Inflammatory macrophage treated with lipopolysaccharide for 1 hour (primary cell): ENCODE measurements around the gene CBL.

Source experiments
- DNase-seq, 2 donors: peaks; one replicate each; pipeline ENCODE4 v3.0.0-alpha.2; 2020 to 2022

Gene CBL

DNA sequence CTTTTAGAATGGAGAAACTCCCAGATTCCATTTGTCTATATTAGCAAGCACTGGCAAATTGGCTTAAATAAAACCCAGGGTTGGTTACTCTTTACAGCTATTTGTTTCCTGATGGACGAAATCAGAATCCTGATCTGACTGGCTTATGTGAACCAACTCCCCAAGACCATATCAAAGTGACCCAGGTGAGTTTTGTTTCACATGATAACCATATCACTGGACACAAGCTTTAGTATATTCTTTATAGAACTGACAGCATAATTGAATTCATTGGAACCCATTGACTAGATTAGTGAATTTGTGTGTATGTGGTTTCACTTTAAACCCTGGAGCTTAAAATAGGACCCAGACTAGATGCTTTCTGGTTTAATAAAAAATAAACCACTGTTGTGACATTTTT is 71.5 kb downstream of the CBL start:
- no peak for DNase-seq

DNA sequence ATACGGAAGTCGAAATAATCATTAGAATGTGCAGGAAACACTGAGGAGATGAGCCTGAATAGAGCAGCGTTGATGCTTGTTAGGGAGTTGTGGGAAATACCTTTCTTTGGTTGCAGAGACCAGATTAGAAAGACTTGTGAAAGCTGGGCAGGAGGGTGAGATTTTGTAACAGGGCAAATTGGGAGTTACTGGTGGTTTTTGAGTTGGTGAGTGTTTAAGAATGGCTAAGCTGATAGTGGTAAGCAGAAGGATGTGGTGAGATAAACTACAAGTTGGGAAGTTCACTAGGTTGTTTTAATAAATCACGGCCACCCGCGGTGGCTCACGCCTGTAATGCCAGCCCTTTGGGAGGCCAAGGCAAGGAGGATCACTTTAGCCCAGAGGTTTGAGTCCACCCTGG is 76.4 kb downstream of the CBL start:
- DNase-seq = no peak

DNA sequence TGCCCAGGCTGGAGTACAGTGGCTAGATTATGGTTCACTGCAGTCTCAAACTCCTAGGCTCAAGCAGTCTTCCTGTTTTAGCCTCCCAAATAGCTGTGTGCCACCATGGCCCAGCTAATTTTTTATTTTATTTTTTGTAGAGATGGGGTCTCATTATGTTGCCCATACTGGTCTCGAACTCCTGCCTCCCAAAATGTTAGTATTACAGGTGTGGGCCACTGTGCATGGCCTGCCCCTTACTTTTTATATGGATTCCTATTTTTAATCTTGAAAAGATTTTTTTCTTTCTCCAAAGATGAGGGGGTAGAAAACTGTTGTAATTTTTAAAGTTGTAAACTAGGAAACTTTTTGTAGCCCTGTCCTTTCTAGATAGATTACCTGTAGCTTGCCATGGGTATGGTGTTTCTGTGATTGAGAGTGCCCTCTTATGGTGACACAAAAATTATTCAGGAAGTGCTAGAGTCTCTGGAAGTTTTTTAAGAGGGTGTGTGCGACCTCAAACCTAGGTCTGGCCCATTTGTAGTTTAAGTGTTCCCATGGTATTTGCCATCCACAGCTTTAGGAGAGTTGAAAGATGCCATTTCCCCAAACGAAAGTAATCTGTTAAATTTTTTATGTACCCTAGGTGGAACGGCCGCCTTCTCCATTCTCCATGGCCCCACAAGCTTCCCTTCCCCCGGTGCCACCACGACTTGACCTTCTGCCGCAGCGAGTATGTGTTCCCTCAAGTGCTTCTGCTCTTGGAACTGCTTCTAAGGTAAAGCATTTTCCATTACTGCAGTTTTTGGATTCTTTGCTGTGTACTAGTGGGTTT is 78.4 kb downstream of the CBL start:
- DNase-seq = peak in 1 of 2 donors; percentile 23

DNA sequence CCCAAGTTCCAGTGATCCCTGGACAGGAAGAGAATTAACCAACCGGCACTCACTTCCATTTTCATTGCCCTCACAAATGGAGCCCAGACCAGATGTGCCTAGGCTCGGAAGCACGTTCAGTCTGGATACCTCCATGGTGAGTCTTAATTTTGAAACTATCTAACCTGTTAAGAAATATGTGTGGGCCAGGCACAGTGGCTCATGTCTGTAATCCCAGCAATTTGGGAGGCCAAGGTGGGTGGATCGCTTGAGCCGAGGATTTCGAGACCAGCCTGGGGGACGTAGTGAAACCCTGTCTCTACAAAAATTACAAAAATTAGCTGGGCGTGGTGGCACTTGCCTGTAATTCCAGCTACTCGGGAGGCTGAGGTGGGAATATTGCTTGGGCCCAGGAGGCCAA is 79.3 kb downstream of the CBL start:
- DNase-seq = no peak

DNA sequence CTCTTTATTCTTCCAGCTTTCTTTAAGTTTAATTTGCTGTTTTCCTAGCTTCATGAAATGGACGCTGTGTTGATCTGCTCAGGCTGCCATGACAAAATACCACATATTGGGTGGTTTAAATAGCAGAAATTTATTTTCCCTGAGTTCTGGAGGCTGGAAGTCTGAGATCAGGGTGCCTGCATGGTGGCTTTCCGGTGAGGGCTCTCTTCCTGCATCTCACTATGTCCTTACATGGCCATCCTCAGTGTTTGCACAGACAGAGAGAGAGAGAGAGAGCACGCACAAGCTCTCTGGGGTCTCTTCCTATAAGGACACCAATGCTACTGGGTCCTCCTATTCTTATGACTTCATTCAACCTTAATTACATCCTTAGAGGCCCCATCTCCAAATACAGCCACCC is 82.1 kb downstream of the CBL start:
- DNase-seq = no peak

DNA sequence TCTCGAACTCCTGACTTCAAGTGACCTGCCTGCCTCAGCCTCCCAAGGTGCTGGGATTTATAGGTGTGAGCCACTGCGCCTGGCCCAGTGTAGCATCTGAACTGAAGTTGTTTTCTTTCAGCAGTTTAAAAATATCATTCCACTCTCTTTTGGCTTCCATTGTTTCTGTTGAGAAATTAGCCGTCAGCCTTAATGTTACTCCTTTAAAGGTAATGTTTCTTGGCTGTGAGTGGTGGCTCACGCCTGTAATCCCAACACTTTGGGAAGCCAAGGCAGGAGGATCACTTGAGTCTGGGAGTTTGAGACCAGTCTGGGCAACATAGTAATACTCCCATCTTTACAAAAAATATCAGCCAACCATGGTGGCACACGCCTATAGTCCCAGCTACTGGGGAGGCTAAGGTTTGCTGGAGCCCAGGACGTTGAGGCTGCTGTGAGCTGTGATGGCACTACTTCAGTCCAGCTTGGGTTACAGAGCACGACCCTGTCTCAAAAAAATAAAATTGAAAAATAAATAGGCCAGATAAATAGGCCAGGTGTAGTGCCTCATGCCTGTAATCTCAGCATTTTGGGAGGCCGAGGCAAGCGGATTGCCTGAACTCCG is 84.9 kb downstream of the CBL start:
- no peak for DNase-seq

DNA sequence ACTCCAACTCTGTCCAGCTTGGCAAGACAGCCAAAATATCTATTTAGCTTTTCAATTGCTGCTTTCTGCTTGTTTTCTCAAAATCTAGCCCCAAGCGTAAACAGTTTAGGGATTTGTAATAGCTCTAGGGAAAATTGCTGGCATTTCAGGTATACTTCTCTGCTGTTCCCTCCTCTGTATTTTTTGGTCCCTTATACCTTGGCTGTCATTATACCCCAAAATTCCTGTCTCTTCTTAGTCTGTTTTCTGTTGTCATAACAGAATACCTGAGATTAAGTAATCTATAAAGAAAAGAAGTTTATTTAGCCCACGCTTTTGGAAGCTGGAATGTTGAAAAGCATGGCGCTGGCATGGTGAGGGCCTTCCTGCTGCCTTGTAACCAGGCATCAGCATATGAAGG is 87.3 kb downstream of the CBL start:
- no peak for DNase-seq

DNA sequence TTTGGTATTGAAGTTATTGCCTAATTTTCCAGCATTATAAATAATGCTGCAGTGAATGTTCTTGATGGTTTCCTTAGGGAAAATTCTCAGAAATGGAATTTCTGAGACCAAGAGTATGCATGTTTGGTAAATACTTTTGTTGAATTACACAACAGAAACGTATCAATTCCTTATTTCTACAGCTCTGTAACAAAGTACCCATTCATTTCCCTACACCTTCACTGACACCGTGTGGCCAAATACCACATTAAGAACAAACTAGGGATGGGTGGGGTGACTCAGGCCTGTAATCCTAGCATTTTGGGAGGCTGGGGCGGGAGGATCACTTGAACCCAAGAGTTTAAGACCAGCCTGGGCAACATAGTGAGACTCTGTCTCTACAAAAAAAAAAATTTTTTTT is 89.0 kb downstream of the CBL start:
- no peak for DNase-seq

DNA sequence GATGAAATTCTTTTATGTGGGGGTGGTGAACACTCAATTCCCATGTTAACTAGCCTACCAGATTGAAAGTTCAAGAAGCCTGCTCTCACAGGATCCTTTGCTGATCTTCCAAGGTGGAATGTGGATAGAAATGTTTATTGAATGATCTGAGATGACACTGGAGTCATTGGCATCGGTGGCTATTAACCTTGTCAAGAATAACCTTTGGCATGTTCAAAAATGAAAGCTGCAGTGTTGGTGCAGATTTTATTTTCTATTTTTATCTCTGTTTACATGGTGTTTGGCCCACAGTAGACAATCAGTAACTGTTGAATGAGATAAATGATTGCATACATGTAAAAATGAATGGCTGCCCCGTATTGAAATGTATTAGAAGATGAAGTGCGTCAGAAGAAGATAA is 91.8 kb downstream of the CBL start:
- no peak for DNase-seq

DNA sequence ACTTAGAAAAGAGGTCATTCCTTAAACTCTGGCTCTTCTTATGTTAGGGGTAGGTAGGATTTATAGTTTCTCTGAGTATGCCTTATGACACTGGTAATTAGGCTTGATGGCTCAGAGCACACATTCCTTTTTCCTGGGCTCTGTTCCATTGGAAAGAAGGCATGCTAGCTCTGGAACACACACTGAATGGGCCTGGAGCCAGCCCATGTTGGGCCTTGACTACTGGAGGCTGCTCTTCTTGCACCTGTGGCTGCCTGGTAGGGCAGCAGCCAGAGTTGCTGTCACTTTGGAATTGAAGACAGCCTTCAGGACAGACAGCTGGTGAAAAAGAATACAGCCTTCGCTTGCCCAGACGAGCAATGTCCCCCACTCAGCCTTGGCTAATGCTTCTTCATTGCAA is 92.6 kb downstream of the CBL start:
- DNase-seq = no peak

DNA sequence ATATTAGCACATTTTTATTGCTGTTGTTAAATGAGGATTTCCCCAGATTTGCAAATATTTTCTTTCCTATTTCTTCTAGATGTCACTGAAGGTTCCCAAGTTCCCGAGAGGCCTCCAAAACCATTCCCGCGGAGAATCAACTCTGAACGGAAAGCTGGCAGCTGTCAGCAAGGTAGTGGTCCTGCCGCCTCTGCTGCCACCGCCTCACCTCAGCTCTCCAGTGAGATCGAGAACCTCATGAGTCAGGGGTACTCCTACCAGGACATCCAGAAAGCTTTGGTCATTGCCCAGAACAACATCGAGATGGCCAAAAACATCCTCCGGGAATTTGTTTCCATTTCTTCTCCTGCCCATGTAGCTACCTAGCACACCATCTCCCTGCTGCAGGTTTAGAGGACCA is 93.3 kb downstream of the CBL start:
- no peak for DNase-seq

DNA sequence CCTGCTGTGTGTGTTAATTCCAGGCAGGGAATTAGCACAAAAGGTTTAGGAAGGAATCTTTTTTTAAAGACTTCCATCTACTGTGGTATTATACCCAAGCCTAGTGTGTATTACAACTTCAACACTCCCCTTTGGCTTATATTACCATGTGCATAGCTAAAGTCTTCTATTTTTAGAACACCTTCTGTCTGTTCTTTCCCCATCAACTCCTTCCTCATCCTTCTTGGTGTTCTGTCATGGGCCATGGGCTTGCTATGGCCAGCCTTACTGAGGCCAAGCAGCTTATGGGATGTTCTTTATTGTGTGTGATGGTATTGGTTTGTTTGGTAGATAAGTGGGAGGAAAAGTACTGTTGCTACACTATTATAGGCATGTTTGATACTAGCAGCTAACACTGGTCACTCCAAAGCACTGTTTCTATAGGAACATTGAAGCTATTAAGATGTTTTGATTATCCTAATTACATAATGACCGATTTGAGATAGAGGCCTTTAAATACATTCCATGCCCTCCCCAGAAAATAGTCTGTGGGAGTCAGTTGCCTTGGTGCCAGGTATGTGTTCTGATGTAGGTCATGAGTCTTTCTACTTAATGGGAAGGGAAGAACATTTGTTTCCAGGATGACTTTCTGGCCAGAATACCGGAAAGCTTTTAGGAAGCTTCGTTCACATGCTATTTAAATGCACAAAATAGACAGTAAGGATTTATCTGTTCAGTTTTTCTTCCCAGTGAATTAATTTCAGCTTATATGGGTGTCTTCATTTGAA is 94.2 kb downstream of the CBL start:
- no peak for DNase-seq

DNA sequence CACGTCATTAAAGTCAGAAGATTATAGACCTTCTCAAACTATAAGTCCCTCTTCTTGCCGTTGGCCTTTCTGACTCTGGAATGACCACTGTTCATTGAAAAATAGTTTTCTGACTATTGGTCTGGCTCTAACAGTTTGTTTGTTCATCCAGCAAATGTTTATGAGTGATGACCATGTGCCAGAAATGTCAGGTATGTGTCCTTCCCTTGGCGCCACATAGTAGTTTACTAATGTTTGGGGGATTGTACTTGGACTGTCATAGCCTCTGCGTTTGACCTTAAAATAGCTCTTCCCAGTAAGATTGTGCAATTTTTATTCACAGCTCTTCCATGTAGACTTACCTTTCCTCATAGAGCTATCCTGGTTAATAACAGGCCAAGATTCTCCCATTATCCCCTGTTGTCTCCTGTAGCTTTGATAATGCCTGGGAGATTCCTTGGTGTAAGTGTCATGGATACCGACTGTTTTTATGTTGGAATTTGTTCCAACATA is 97.1 kb downstream of the CBL start:
- no peak for DNase-seq

DNA sequence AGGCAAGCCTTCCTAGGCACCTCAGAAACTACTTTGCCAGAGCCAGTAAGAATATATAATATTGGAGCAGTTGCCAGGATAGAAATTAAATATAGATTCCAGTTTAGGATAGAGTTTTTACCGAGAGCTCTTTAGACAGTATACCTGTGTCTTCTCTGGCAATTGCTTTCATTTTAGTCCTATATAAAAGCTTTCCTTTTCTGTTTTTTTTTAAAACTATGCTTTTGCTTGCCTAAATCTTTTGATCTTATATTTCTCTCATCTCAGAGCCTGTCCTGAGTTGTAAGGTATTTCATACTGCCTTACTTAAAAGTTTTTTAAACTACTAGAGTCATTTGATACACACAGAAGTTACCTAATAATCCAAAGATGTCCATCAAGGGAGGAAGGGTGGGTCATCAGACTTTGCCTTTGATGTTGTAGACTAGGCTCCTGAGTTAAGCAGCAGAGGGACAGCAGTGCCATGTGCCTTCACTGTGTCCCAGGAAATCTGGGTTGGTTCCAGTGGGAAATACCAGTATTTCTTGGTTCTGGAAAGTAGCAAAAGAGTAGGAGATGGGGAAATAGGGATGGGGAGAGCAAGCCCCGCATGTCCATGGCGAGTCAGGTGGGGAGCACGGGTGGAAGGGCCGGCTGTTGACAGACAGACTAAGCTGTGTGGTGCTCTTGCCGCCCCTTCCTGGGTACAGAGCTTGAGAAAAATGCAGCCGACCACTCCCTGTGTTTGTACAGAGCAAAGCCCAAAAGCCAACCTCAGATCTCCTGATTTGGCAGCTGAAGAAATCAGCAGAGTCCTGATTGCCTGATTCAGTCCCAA is 99.6 kb downstream of the CBL start:
- peak; percentile 3 to 64 for DNase-seq

DNA sequence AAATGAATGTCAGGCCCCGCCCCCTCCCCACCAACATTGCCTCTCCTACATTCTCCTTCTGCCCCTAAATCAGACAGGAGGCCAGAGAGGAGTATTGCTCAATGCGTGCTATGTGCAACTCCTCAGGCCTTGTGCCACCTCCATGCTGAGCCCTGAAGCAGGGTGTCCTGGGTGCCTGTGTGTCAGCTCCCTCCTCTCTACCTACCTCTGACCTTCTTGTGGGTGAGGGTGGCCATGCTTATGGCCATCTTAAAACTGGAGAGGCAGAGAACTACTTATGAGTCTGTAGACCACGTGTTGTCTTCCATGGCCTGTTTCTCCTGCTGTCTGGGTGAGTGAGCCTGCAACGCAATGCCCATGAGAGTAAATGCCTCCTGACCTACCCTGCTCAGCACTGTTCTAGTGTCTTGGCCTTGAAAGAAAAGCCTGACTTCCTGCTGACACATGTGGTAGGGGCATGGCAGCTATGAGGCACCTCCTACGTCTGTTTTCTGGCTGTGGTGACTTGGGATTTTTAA is 100.3 kb downstream of the CBL start:
- DNase-seq = peak in 1 of 2 donors; percentile 55

DNA sequence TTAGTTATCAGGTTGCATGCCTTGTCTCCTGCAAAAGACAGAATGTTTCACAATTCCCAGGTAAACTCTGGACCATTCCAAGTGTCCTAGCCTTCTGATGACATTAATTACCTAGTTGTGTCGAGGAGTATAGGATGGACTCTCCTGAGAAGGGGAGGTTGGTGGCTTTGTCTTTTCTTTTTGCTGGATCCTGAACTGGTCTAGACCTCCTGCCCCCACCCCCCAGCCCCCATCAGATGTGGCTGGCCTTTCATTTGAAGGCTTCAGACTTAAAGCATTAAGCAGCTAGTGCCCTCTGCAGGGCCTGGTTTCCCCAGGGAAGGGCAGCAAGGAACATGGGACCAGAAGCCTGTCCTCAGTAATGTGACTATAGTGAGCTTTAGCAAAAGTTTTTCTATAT is 101.1 kb downstream of the CBL start:
- no peak for DNase-seq

DNA sequence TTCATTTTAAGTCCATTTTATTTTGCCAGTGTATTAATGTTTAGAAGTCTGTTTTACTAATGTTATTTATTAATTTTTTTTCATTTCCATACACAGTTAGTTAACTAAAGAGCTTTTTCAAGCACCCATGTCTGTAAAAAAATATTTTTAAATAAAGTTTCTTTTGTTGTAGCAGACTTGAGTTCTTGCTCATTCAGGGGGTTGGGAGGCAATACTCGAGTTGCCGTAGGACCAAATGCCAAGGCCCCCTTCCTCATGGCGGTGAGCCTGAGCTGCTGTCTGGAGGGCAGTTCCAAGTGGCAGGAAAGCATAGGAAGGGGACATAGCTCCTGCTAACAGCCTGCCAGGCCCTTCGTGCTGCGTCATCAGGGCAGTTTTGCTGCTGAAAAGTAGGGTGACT is 101.8 kb downstream of the CBL start:
- no peak for DNase-seq

DNA sequence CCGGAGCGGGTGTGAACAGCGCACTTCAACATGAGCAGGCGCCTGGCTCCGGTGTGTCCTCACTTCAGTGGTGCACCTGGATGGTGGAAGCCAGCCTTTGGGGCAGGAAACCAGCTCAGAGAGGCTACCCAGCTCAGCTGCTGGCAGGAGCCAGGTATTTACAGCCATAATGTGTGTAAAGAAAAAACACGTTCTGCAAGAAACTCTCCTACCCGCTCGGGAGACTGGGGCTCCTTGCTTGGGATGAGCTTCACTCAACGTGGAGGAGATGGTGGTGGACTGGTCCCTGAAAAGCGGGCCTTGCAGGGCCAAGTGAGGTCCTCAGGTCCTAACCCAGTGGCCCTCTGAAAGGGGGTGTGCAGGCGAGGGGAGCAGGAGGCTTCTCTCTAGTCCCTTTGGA is 103.3 kb downstream of the CBL start:
- DNase-seq = no peak

DNA sequence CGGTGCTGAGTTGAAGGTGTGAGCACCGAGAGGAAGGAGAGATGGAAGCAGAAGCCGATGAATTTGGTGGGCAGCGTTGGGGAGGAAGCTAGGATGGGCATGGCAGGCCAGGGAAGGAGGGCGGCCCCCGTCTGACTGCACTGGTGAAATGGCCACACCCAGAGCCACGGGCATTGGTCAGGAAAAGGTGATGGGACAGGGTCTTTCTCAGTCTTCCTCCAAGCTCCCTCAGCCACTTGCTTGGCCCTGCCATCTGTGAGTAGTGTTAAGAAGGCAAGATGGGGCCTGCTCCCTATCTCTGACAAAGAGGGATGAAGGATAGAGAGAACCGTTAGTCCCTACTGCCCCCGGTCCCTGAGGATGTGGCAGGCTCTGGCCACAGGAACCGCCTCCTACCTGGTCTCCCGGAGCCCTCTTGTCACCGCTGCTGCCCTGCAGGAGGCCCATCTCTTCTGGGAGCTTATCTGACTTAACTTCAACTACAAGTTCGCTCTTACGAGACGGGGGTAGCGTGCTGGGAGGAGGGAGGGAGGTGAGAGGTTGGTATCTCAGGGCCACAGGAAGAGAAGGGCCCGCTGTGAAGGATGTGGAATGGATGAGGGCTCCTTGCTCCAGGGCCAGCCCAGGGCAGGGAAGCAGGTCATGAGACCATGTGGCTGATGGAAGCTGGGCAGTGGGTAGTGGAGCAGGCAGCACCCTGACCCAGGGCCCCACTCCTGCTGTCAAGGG is 104.0 kb downstream of the CBL start:
- no peak for DNase-seq

DNA sequence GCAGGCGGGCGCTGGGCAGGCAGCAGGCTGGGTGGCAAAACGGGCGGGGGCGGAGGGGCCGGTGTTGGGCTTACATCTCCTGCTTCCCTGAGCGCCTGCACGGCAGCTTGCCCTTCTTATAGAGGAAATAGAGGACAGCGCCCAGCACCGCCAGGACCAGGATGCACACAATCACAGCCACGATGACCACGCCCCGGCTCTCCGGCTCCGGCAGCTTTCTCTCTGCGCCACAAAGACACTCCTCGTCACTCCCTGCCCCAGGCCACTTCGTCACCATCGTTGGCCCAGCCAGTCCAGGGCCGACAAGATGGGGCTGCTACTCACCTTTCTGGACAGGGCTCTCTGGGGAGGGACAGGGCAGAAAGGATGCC is 104.5 kb downstream of the CBL start:
- DNase-seq = no peak

DNA sequence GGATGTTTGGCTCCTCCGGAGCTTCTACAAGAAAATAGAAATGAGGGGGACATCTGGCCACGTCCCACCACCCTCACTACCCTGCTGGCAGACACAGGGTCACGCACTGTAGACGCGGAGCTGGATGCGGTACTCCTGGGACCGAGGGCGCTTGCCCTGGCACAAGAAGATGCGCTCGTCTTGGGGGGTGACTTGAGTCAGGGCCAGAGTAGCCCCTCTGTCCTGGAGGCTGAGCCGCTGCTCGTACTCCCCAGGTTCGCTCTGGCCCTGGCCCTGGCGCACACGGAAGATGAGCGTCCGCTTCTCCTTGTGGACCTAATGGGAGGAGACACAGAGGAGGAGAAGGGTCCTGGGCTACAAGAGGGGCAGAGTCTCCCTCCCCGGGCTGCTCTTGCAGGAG is 108.6 kb downstream of the CBL start:
- no peak for DNase-seq
